Activated CD8-positive, alpha-beta memory T cell treated with anti-CD3 and anti-CD28 coated beads for 24 hours (primary cell): ENCODE results near the gene AGBL4.
"Not testable (repeated sequence)": the region's sequence is repeated elsewhere in the genome, so short reads cannot be mapped to it uniquely, and the experiment has no call there.

Experiments
- DNase-seq: peaks from one replicate; pipeline ENCODE4 v3.0.0-alpha.2; 2020

Gene AGBL4

GRCh38 chr1:50023292-50024159 lies at the start of gene AGBL4:
Gene AGBL4, minus strand, starts transcription at chr1:50023954.
- DNase-seq, result no peak

DNA sequence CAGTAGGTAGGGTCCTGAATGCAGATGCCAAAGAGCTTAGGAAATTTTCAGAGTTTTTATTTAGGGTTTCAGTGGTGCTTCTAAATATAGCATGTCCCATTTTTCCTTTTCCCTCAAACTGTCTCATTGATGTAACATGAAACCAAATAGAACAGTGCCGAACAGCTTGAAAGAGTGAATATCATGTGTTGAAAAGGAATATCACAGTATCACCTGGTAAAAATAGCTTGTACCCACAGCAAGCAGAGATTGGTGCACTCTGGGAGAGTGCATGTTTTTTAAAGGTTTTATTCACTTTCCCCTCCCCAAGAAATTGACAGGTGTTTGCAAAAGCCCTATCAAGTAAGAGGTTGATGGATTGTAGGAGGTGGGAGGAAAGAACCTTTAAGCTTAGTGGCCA lies 43.1 kb upstream of the AGBL4 start:
- no peak for DNase-seq

DNA sequence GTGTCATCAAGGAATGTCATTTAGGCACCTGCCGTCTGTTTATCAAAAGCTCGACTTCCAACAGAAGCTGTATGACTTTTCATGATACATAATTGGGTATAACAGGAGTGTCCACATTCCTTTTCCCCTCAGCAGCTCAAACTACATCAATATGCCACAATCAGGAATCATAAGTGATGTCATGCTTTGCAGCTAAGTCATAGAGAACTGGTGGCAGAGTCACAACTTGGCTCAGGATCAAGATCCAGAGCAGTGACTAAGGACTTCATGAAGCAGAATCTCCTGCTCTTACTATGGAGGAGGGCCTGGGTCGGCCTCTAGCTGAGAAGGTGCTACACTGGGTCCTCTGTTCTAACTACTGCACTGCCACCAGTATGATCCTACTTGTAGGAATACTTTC lies 36.5 kb upstream of the AGBL4 start:
- no peak for DNase-seq

DNA sequence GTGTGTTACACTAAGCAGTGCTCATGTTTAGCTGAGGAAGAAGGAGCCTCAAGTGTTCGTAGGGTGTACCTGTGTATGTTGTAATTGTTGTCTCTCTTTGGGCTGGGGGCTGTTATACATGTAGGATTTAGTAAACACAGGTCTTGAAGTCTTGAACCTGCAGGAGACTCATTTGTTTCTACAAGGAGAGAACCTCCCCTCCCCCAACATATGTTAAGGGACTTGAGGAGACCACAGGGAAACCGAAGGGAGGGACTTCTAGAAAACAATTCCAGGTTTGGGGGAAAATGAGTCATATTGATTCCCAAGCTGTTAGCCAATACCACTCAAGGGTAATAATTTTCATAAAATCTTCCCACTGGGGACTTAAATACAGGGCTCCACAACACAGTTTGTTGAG lies 25.0 kb upstream of the AGBL4 start:
- DNase-seq, result no peak

DNA sequence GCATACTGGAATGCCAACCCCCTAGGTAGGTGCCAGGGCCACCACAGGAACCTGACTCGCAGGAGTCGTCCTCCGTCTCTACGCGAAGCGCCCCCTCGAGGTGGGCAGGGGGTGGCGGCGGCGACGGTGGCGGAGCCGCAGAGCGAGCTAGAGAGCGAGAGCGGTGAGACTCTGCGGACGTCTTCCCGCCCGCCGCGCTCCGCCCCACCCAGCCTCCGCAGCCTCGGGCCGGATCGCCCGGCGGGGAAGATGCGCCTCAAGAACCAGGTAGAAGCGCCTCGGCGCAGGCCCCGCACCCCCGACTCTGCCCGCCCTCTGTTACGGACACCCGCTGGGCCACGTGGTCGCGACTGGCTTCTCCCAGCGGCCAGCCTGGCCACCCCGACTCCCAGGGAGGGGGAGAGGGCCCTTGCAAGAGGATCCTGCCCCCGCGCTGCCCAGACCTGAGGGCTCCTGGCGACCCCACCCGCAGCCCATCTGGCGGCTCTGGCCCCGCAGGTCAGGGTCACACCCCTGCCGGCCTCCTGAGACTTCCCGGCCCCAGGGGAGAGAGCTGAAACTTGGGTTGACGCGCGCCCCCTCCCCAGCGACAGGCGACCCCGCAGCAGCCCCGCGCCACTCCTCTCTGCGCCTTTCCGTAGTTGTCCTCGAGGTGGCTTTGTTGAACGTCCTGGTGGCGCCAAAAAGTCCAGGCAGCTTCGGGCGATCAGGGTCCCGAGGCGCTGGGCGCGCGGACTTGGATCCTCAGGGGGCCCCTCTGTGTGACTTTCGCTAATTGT lies 24.4 kb upstream of the AGBL4 start:
- DNase-seq, result no peak

- no peak for DNase-seq
Observed at GRCh38 chr1:50038237-50038809, 14.6 kb upstream of the AGBL4 start.

GRCh38 chr1:50027794-50028193 lies 4.0 kb upstream of the AGBL4 start:
- no peak for DNase-seq

DNA sequence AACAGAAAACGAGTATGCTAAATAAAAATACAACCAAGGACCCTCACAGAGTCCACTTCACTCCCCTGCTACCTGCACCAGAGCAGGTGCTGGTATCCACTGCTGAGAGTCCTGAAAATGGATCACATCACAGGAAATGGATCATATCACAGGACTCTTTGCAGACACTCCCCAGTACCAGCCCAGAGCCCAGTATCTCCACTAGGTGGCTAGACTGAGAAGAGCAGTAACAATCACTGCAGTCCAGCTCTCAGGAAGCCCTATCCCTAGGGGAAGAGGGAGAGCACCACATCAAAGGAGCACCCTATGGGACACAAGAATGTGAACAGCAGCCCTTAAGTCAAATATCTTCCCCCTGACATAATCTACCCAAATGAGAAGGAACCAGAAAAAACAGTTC lies 28.0 kb downstream of the AGBL4 start:
- DNase-seq, result no peak

DNA sequence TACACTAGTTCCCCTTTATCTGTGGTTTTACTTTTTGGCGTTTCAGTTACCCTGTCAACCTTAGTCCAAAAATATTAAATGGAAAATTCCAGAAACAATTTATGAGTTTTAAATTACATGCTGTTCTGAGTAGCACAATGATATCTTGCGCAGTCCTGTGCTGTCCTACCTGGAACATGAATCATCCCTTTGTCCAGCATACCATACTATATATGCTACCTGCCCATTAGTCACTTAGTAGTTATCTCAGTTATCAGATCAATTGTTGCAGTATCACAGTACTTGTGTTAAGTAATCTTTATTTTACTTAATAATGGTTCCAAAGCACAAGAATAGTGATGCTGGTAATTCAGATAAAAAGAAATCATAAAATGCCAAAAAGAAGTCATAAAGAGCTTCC lies 52.7 kb downstream of the AGBL4 start:
- no peak for DNase-seq

DNA sequence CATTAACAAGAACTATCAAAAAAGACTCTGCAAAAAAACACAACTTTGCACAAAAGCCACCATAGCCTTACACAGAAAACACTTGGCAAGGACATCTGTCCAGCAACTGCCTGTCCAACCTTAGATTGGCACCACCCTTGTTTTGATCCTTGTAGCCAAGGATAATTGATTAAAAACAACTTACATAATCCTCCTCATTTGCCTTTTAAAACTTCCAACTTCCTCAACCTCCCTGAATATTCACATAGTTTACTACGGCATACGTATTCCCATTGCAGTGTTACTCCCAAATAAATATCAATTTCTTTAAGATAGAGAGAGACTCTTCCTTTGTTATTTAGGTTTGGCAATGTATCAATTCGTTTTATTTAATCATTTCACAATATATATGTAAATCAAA lies 72.4 kb downstream of the AGBL4 start:
- DNase-seq, result no peak

DNA sequence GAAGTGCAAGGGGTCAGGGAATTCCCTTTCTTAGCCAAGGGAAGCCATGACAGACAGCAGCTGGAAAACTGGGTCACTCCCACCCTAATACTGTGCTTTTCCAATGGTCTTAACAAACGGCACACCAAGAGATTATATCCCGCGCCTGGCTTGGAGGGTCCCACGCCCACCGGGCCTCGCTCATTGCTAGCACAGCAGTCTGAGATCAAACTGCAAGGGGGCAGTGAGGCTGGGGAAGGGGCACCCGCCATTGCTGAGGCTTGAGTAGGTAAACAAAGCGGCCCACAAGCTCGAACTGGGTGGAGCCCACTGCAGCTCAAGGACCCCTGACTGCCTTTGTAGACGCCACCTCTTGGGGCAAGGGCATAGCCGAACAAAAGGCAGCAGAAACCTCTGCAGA lies 108.5 kb downstream of the AGBL4 start:
- DNase-seq, result not testable (repeated sequence)

GRCh38 chr1:49906365-49906764 lies 117.4 kb downstream of the AGBL4 start:
- DNase-seq, result no peak

DNA sequence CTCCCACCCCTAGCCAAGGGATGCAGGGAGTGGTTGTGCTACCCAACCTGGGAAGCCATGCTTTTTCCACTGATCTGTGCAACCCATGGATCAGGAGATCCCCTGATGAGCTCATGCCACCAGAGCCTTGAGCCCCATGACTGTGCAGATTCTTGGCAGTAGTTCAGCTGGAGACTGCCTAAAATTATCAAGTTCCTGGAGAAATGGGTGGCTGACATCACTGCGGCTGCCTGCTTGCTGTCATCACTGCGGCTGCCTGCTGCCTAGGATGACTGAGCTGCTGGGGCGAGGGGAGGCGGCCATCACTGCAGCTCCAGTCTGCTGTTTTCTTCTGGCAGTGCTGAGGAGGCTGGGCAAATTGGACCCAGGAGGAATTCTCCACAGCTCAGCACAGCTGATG lies 159.2 kb downstream of the AGBL4 start:
- no peak for DNase-seq

DNA sequence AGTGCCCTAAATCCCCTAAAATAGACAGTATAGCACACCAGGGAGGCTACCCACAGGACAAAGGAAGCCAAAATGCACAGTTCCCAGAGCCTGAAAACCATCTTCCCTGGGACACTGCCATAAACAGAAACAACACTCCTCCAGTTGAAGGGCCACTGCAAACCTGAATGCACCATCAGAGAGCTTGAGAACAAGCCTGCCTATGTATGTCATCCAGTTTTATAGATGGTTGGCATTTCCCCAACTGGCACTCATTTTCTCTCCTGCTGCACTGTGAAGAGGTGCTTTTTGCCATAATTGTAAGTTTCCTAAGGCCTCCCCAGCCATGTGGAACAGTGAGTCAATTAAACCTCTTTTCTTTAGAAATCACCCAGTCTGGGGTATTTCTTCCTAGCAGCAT lies 169.0 kb downstream of the AGBL4 start:
- no peak for DNase-seq

GRCh38 chr1:49842596-49842995 lies 181.2 kb downstream of the AGBL4 start:
- DNase-seq, result no peak

GRCh38 chr1:49841767-49842166 lies 182.0 kb downstream of the AGBL4 start:
- no peak for DNase-seq

DNA sequence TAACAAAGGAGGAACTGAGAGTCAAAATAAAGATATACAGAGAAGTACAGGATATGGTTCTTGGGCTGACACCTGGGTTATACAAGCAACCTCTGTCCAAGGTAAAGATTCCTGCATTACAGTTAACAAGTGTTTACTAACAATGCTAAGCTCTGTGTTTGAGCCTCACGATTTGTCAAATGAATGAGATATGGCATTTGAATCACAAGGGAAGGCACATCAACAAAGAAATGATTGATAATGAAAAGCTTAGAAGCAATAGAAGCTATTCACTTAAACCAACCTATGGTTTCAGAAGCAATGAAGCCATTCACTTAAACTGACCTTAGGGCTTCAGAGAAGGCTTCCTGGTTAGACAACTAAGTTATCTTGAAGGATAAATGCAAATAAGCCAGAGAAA lies 199.5 kb downstream of the AGBL4 start:
- no peak for DNase-seq

- no peak for DNase-seq
Observed at GRCh38 chr1:49817681-49818080, 206.1 kb downstream of the AGBL4 start.

DNA sequence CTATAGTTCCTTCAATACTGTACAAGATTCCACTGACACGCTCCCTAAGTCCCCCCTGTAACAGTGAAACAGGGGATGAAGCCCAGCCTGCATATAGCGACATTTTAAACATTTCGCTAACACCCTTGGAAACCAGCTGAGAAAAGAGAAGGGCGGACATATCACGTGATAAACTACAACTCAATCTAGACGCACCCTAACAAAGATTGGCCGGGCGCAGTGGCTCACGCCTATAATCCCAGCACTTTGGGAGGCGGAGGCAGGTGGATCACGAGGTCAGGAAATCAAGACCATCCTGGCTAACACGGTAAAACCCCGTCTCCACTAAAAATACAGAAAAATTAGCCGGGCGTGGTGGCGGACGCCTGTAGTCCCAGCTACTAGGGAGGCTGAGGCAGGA lies 236.7 kb downstream of the AGBL4 start:
- not testable (repeated sequence) for DNase-seq

DNA sequence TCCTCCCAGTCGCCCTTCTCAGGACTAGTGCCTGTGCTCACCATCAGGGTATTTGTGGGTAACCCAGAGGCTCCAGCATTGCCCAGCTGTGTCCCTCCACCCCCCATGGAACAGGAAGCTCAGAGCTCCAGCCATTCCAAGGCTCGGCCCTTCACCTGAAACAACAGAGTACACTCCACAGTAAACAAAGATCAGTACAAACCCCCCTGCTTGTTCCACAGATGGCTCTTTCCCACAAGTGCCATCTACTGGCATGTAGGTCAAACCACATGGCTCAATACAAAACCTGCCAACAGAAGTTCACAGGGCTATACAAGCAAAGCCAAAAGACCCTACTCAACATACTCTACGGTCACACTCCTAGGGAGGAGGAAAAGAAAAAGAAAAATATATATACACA lies 258.7 kb downstream of the AGBL4 start:
- DNase-seq, result no peak

GRCh38 chr1:49738118-49738517 lies 285.6 kb downstream of the AGBL4 start:
- DNase-seq, result not testable (repeated sequence)

DNA sequence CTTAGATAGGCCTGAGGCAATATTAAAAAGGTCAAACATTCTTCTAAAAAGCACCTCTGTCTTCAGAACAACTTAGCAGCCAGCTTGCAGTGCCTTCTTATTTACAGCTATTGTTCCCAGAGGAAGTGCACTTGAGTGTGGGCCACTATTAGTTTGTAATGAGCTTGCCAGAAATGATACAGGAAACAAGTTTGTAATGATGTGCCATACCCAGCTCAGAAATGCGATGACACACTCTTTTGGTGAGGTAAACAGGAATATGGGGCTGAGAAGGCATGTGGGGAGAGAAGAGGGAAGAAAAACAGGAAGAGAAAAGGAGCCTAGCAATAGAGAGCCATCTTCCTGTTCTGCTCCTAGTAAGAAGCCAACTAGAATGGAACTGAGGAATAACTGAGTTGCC lies 295.4 kb downstream of the AGBL4 start:
- no peak for DNase-seq

DNA sequence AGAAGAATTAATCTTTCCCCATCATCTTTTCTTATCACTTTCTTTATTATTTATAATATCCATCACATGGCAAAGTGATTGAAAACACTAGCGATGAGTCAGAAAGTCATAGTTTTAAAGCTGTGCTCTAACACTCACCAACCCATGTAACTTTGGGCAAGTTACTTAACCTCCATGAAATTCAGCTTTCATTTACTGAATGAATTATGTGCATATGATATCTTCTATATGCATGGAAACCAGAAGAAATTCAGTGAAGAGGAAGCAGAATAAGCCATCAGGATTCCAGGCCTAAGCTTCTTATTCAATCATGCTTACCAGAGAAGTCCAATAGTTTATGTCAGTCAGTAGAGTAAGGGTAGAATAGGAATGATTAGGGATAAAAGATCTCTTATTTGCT lies 300.1 kb downstream of the AGBL4 start:
- DNase-seq, result no peak

- no peak for DNase-seq
Observed at GRCh38 chr1:49694251-49694827, 329.4 kb downstream of the AGBL4 start.
